ENCODE results near the gene CNNM3. TPM values are rescaled to one million over a fixed set of nuclear protein-coding genes. Genes with fewer than 3 reads are reported as not detected.

The CNNM3 gene
- total RNA-seq, 1 experiment from 2014 or later: 34.0 TPM

- H3K36me3 ChIP-seq (ENCODE audit: control insufficient read depth, insufficient read depth, low read length): peaks cover 3% of the 10 kb centered on the region; the same call in 1 of the 2 replicates
- peaks cover 22% of the 10 kb centered on the region for H3K4me1 ChIP-seq (ENCODE audit: control insufficient read depth, insufficient read depth, low read length)
- no TSS peak for BruUV-seq (replicated peaks)
- POLR2A ChIA-PET: interaction anchor here (0.6 kb wide), 1 partner anchor 238 kb away, joined by 3 read pairs; no protein-coding TSS in a partner anchor
- DNase-seq (ENCODE audit: low read depth, low spot score) (no peak), ATAC-seq (0 out of 2 replicates have a peak, but pooled peaks have one; percentile 18)
- intact Hi-C loops (cut with micrococcal nuclease; ENCODE audit: unreplicated experiment) (no loop called here), in situ Hi-C loops (cut with HindIII; ENCODE audit: low pct_unique_long_range_greater_than_20kb, low sequenced_read_pairs) (no loop called here)
- H3K9me3 ChIP-seq (ENCODE audit: control insufficient read depth, insufficient read depth, low read depth, low read length): no peaks in the 10 kb centered on the region
- CTCF ChIA-PET: interaction anchor here (0.6 kb wide), 1 partner anchor 66 kb away, joined by 4 read pairs; no protein-coding TSS in a partner anchor
- peak overlapping the region; percentile 1; the same call in 1 of the 2 replicates for H3K27ac ChIP-seq (ENCODE audit: low read length)
- H3K27me3 ChIP-seq (ENCODE audit: control insufficient read depth, insufficient read depth, low read length): no peaks in the 10 kb centered on the region
- TF ChIP-seq CTCF (IDR thresholded peaks at IDR 0.05) (no peak), SIN3A (IDR thresholded peaks at IDR 0.05; ENCODE audit: borderline replicate concordance, insufficient read depth, low read depth, low read length) (no peak), REST (IDR thresholded peaks at IDR 0.05; ENCODE audit: insufficient read depth in 1 of 2, low read depth in 2 of 2, low read length in 1 of 2) (no peak), POLR2AphosphoS5 (IDR thresholded peaks at IDR 0.05; ENCODE audit: low read depth, low read length) (no peak), TCF7L2 (IDR thresholded peaks at IDR 0.05; ENCODE audit: low read depth, low read length) (no peak)
- H3K4me3 ChIP-seq (ENCODE audit: low read depth in 2 of 2, low read length in 2 of 2): peak overlapping the region; percentile 66 to 70
Measured at GRCh38 chr2:96870626-96871255, 54.7 kb downstream of the CNNM3 start.

- no peak overlapping the region for H3K4me3 ChIP-seq (ENCODE audit: low read depth in 2 of 2, low read length in 2 of 2)
- H3K36me3 ChIP-seq (ENCODE audit: control insufficient read depth, insufficient read depth, low read length): peaks cover 3% of the 10 kb centered on the region; the same call in 1 of the 2 replicates
- intact Hi-C loops (cut with micrococcal nuclease; ENCODE audit: unreplicated experiment): no loop called here
- CTCF ChIA-PET: interaction anchor here (1.1 kb wide), 1 partner anchor 78 kb away, joined by 3 read pairs; no protein-coding TSS in a partner anchor
- H3K4me1 ChIP-seq (ENCODE audit: control insufficient read depth, insufficient read depth, low read length): peaks cover 17% of the 10 kb centered on the region
- H3K27ac ChIP-seq (ENCODE audit: low read length): no peak overlapping the region
- in situ Hi-C loops (cut with HindIII; ENCODE audit: low pct_unique_long_range_greater_than_20kb, low sequenced_read_pairs): no loop called here
- no peaks in the 10 kb centered on the region for H3K27me3 ChIP-seq (ENCODE audit: control insufficient read depth, insufficient read depth, low read length)
- no peak for DNase-seq (ENCODE audit: low read depth, low spot score)
- H3K9me3 ChIP-seq (ENCODE audit: control insufficient read depth, insufficient read depth, low read depth, low read length): no peaks in the 10 kb centered on the region
- no TSS peak for BruUV-seq (replicated peaks)
- ATAC-seq: no peak
- TF ChIP-seq REST (IDR thresholded peaks at IDR 0.05; ENCODE audit: insufficient read depth in 1 of 2, low read depth in 2 of 2, low read length in 1 of 2): no peak
- TF ChIP-seq SIN3A (IDR thresholded peaks at IDR 0.05; ENCODE audit: borderline replicate concordance, insufficient read depth, low read depth, low read length): no peak
- no peak for TF ChIP-seq CTCF (IDR thresholded peaks at IDR 0.05)
- POLR2A ChIA-PET: no interaction called here
Measured at GRCh38 chr2:96872591-96873349, 56.7 kb downstream of the CNNM3 start.
